Endodermal cell (in vitro differentiated cells): ENCODE measurements around the gene MRPL22. TPM values are rescaled to one million over a fixed set of nuclear protein-coding genes. Genes with fewer than 3 reads are reported as not detected.

ENCODE experiments used
- DNase-seq: peaks from one replicate; pipeline ENCODE4 v3.0.0-alpha.2; 2017
- H3K27ac ChIP-seq: 2 replicates; pipeline ENCODE4 v1.5.1; 2013; ENCODE audit warnings: mild to moderate bottlenecking, low read depth, low read length, moderate library complexity
- H3K27me3 ChIP-seq: 2 replicates; pipeline ENCODE4 v1.6.1; 2013; ENCODE audit warnings: mild to moderate bottlenecking, low read length, moderate library complexity; ENCODE audit not compliant: insufficient read depth, control insufficient read depth, poor library complexity, severe bottlenecking
- H3K36me3 ChIP-seq: 2 replicates; pipeline ENCODE4 v1.7.0; 2013; ENCODE audit warnings: mild to moderate bottlenecking, low read length, moderate library complexity; ENCODE audit not compliant: control insufficient read depth, insufficient read depth
- H3K4me1 ChIP-seq: one replicate; pipeline ENCODE4 v1.7.0; 2013; ENCODE audit warnings: low read length; ENCODE audit not compliant: control insufficient read depth, insufficient read depth
- H3K4me3 ChIP-seq: 2 replicates; pipeline ENCODE4 v1.5.1; 2013; ENCODE audit warnings: mild to moderate bottlenecking, low read length, moderate library complexity
- H3K9ac ChIP-seq: 2 replicates; pipeline ENCODE4 v1.6.1; 2013; ENCODE audit warnings: mild to moderate bottlenecking, low read length, moderate library complexity; ENCODE audit not compliant: poor library complexity, severe bottlenecking; ENCODE audit errors: extremely low read depth
- H3K9me3 ChIP-seq: 2 replicates; pipeline ENCODE4 v1.6.1; 2013; ENCODE audit warnings: mild to moderate bottlenecking, low read length, moderate library complexity; ENCODE audit not compliant: control insufficient read depth
- H3K27ac Mint-ChIP-seq: 2 replicates; pipeline ENCODE4 v1.8.0; 2020; ENCODE audit warnings: mixed read lengths
- H3K27me3 Mint-ChIP-seq: 2 replicates; pipeline ENCODE4 v1.8.0; 2021; ENCODE audit warnings: mild to moderate bottlenecking, mixed read lengths; ENCODE audit not compliant: insufficient read depth
- H3K36me3 Mint-ChIP-seq: 2 replicates; pipeline ENCODE4 v1.8.0; 2020; ENCODE audit warnings: low read depth, mixed read lengths
- H3K4me1 Mint-ChIP-seq: 2 replicates; pipeline ENCODE4 v1.8.0; 2020; ENCODE audit warnings: mixed read lengths
- H3K4me3 Mint-ChIP-seq: 2 replicates; pipeline ENCODE4 v1.8.0; 2020; ENCODE audit warnings: mild to moderate bottlenecking, moderate library complexity, mixed read lengths
- H3K9me3 Mint-ChIP-seq: 2 replicates; pipeline ENCODE4 v1.8.0; 2020; ENCODE audit warnings: mild to moderate bottlenecking, mixed read lengths
- WGBS, 2 experiments: methylation state at CpG; one replicate each; pipeline versions ENCODE4 v1.1.5 to v1.1.7; 2013; ENCODE audit warnings: missing lambda C conversion rate in 2 of 2, mixed read lengths in 1 of 2; ENCODE audit not compliant: insufficient coverage in 1 of 2, insufficient read length in 1 of 2; 5-methylcytosine and 5-hydroxymethylcytosine counted together
- total RNA-seq, 2 donors: library from RNA; stranded (reverse); fragmentation: NEBNext Ultra II Directional in 1 of 2; extraction: Animal tissue kit (Norgen Biotek cat#: 25700) in 1 of 2; gene quantifications; 2 replicates in 1 of 2; 3 replicates in 1 of 2; pipeline ENCODE4 v1.2.1, GENCODE V29; 2021
- TF ChIP-seq, protein P1 (sequence below): fragments of 200-600 bp; sonication (generic); conservative IDR thresholded peaks from 2 replicates; pipeline ENCODE4 v1.5.0; 2021; ENCODE audit warnings: antibody characterized with exemption, mild to moderate bottlenecking

The MRPL22 gene
- total RNA-seq, 2 donors from 2014 or later, result 84.3 to 96.6 TPM

- no peak overlapping the region for H3K4me3 Mint-ChIP-seq
- H3K4me1 Mint-ChIP-seq, result no peaks in the 10 kb centered on the region
- Histone ChIP-seq H3K9ac (no peak overlapping the region), H3K9me3 (no peaks in the 10 kb centered on the region), H3K4me1 (no peaks in the 10 kb centered on the region), H3K27me3 (no peaks in the 10 kb centered on the region), H3K36me3 (no peaks in the 10 kb centered on the region), H3K27ac (no peak overlapping the region), H3K4me3 (no peak overlapping the region)
- 95 to 100% methylated on average over 1 to 3 of the region's 3 CpGs for WGBS, 2 experiments
- H3K36me3 Mint-ChIP-seq, result no peaks in the 10 kb centered on the region
- no peak overlapping the region for H3K27ac Mint-ChIP-seq
- peaks cover 1% of the 10 kb centered on the region for H3K27me3 Mint-ChIP-seq
- no peak for DNase-seq
- TF ChIP-seq, protein P1, sequence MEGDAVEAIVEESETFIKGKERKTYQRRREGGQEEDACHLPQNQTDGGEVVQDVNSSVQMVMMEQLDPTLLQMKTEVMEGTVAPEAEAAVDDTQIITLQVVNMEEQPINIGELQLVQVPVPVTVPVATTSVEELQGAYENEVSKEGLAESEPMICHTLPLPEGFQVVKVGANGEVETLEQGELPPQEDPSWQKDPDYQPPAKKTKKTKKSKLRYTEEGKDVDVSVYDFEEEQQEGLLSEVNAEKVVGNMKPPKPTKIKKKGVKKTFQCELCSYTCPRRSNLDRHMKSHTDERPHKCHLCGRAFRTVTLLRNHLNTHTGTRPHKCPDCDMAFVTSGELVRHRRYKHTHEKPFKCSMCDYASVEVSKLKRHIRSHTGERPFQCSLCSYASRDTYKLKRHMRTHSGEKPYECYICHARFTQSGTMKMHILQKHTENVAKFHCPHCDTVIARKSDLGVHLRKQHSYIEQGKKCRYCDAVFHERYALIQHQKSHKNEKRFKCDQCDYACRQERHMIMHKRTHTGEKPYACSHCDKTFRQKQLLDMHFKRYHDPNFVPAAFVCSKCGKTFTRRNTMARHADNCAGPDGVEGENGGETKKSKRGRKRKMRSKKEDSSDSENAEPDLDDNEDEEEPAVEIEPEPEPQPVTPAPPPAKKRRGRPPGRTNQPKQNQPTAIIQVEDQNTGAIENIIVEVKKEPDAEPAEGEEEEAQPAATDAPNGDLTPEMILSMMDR, result no peak
- peaks cover 3% of the 10 kb centered on the region for H3K9me3 Mint-ChIP-seq
Measured at GRCh38 chr5:155008669-155009068, 67.8 kb downstream of the MRPL22 start.

DNA sequence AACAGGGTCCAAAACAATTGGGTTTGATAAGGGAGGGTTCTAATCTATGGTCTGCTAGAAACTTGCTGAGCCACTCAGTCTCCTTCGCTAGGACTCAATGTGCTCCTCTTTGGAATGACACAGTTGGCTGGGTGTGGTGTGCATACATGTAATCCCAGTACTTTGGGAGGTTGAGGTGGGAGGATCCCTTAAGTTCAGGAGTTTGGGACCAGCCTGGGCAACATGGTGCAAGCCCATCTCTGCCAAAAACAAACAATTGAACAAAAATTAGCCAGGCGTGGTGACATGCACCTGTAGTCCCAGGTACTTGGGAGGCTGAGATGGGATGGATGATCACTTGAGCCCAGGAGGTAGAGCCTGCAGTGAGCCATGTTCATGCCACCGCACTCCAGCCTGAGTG, 70.0 kb downstream of the MRPL22 start:
- H3K36me3 ChIP-seq, result no peaks in the 10 kb centered on the region
- no peaks in the 10 kb centered on the region for H3K36me3 Mint-ChIP-seq
- DNase-seq, result no peak
- H3K9me3 Mint-ChIP-seq, result peaks cover 2% of the 10 kb centered on the region
- no peaks in the 10 kb centered on the region for H3K4me1 Mint-ChIP-seq
- H3K27me3 ChIP-seq, result no peaks in the 10 kb centered on the region
- H3K27ac ChIP-seq, result no peak overlapping the region
- no peaks in the 10 kb centered on the region for H3K4me1 ChIP-seq
- no peaks in the 10 kb centered on the region for H3K9me3 ChIP-seq
- TF ChIP-seq, protein P1, result no peak
- H3K27me3 Mint-ChIP-seq, result peaks cover 13% of the 10 kb centered on the region
- no peak overlapping the region for H3K9ac ChIP-seq
- no peak overlapping the region for H3K4me3 ChIP-seq
- WGBS, 2 experiments, result 94 to 100% methylated on average over 2 to 3 of the region's 3 CpGs
- H3K27ac Mint-ChIP-seq, result no peak overlapping the region
- no peak overlapping the region for H3K4me3 Mint-ChIP-seq

DNA sequence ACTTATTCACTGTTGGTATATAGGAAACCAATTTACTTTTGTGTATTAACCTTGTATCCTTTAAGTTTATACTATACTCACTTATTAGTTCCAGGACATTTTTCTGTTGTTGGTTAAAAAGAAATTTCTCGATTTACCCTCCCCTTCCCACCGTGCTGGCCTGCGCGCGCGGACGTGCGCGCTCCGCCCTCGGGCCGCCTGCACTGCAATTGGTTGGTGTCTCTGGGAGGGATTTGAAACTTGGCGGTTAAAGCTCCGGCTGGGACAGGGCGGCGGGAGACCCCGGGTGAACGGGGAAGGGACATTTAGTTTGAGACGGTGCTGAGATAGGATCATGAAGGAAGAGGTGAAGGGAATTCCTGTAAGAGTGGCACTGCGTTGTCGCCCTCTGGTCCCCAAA, 72.7 kb downstream of the MRPL22 start, which contains the start of gene KIF4B:
Gene KIF4B, plus strand, starts transcription at position 230 of the 400 bp plus-strand sequence. Its CDS starts 105 bp downstream, at position 335.
- Histone ChIP-seq H3K27me3 (no peaks in the 10 kb centered on the region), H3K36me3 (no peaks in the 10 kb centered on the region), H3K27ac (no peak within 1 kb of the TSS), H3K4me3 (no peak within 1 kb of the TSS), H3K4me1 (no peaks in the 10 kb centered on the region), H3K9ac (no peak within 1 kb of the TSS), H3K9me3 (peaks cover under 1% of the 10 kb centered on the region)
- no peak within 1 kb of the TSS for H3K4me3 Mint-ChIP-seq
- WGBS, 2 experiments, result 92 to 98% methylated on average over 5 to 21 of the region's 21 CpGs
- H3K27ac Mint-ChIP-seq, result no peak within 1 kb of the TSS
- H3K27me3 Mint-ChIP-seq, result peaks cover 23% of the 10 kb centered on the region
- TF ChIP-seq, protein P1, result no peak
- no peaks in the 10 kb centered on the region for H3K4me1 Mint-ChIP-seq
- H3K9me3 Mint-ChIP-seq, result peaks cover 3% of the 10 kb centered on the region
- no peaks in the 10 kb centered on the region for H3K36me3 Mint-ChIP-seq
- no peak for DNase-seq
